Osteocyte (in vitro differentiated cells): Measurements from ENCODE around the gene HSPA1A. TPM values are rescaled to one million over a fixed set of nuclear protein-coding genes. Genes with fewer than 3 reads are reported as not detected.

ENCODE experiments used
- DNase-seq: peaks from one replicate; pipeline ENCODE4 v3.0.0; 2021; ENCODE audit warnings: mixed read lengths; ENCODE audit not compliant: unreplicated experiment; ENCODE audit errors: extremely low spot score
- H3K27ac Mint-ChIP-seq: one replicate; pipeline ENCODE4 v1.8.0; 2021; ENCODE audit warnings: mild to moderate bottlenecking, mixed read lengths; ENCODE audit not compliant: unreplicated experiment
- H3K27me3 Mint-ChIP-seq: one replicate; pipeline ENCODE4 v1.8.0; 2021; ENCODE audit warnings: mixed read lengths; ENCODE audit not compliant: unreplicated experiment
- H3K36me3 Mint-ChIP-seq: one replicate; pipeline ENCODE4 v1.8.0; 2021; ENCODE audit warnings: mixed read lengths; ENCODE audit not compliant: unreplicated experiment
- H3K4me1 Mint-ChIP-seq: one replicate; pipeline ENCODE4 v1.8.0; 2021; ENCODE audit warnings: mixed read lengths; ENCODE audit not compliant: unreplicated experiment
- H3K4me3 Mint-ChIP-seq: one replicate; pipeline ENCODE4 v1.8.0; 2021; ENCODE audit warnings: mild to moderate bottlenecking, moderate library complexity, mixed read lengths; ENCODE audit not compliant: unreplicated experiment
- H3K9me3 Mint-ChIP-seq: one replicate; pipeline ENCODE4 v1.8.0; 2021; ENCODE audit warnings: mixed read lengths; ENCODE audit not compliant: unreplicated experiment
- CTCF ChIP-seq: fragments of 200-600 bp; sonication (generic); IDR thresholded peaks from 2 replicates; pipeline ENCODE4 v1.5.0; 2021; ENCODE audit warnings: antibody characterized with exemption, mild to moderate bottlenecking, moderate library complexity
- total RNA-seq: library from RNA; stranded (reverse); gene quantifications from 2 replicates; pipeline ENCODE4 v1.2.1, GENCODE V29; 2021

HSPA1A gene
- total RNA-seq, 1 donor from 2014 or later = 24.8 TPM

DNA sequence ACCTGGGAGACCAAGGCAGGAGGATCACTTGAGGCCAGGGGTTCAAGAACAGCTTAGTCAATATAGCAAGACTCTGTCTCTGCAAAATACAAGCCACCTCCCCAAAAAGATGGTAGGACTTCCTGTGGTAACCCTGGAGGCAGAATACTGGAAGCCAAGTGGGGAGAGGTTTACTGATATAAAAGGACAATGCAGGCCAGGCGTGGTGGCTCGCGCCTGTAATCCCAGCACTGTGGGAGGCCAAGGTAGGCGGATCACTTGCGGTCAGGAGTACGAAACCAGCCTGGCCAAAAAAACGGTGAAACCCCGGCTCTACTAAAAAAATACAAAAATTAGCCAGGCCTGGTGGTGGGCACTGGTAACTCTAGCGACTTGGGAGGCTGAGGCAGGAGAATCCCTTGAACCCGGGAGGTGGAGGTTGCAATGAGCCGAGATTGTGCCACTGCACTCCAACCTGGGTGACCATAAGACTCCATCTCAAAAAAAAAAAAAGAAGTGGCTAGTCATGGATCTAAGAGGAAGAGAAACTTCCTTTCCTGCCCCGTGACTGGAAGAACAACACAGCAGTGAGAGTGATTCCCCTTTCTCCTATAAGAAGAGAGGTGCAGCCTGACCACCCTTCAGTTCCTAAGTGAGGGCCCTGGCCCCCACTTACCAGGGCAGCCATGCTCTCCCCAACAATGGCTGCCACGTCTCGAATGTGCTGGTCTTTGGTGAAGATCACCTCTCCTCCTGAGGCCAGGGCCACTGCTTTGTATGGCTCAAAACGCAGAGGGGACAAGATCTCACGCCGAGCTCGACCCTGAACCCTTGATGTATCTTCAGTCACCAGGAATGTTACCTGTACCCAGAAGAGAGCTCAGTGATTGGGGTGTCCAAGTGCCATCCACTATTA lies 46.7 kb upstream of the HSPA1A start:
- DNase-seq = no peak
- no peak overlapping the region for H3K27ac Mint-ChIP-seq
- H3K36me3 Mint-ChIP-seq = no peaks in the 10 kb centered on the region
- H3K27me3 Mint-ChIP-seq = no peaks in the 10 kb centered on the region
- no peak overlapping the region for H3K4me3 Mint-ChIP-seq
- H3K9me3 Mint-ChIP-seq = no peaks in the 10 kb centered on the region
- H3K4me1 Mint-ChIP-seq = peaks cover 2% of the 10 kb centered on the region
- no peak for TF ChIP-seq CTCF

- H3K36me3 Mint-ChIP-seq = no peaks in the 10 kb centered on the region
- H3K4me3 Mint-ChIP-seq = no peak overlapping the region
- H3K4me1 Mint-ChIP-seq = no peaks in the 10 kb centered on the region
- peak; percentile 66 for TF ChIP-seq CTCF
- no peaks in the 10 kb centered on the region for H3K27me3 Mint-ChIP-seq
- H3K27ac Mint-ChIP-seq = no peak overlapping the region
- no peak for DNase-seq
- H3K9me3 Mint-ChIP-seq = no peaks in the 10 kb centered on the region
These were observed 45.5 kb upstream of the HSPA1A start for GRCh38 chr6:31769684-31770371.

DNA sequence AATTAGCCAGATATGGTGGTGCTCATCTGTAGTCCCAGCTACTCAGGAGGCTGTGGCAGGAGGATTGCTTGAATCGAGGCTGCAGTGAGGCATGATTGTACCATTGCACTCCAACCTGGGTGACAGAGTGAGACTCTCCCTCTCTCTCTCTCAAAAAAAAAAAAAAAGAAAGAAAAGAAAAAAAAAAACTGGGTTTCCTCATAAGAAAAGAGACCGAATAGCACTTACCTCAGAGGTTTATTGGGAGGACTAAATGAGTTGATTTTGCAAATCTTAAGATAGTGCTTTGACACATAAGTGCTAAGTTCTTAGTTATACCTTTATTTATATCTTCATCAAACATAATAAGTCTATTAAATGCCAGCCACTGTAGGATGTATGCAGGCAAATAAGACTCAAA lies 44.5 kb upstream of the HSPA1A start:
- no peak for DNase-seq
- H3K4me3 Mint-ChIP-seq = no peak overlapping the region
- no peak for TF ChIP-seq CTCF
- H3K36me3 Mint-ChIP-seq = no peaks in the 10 kb centered on the region
- H3K4me1 Mint-ChIP-seq = no peaks in the 10 kb centered on the region
- no peaks in the 10 kb centered on the region for H3K27me3 Mint-ChIP-seq
- H3K27ac Mint-ChIP-seq = no peak overlapping the region
- no peaks in the 10 kb centered on the region for H3K9me3 Mint-ChIP-seq

DNA sequence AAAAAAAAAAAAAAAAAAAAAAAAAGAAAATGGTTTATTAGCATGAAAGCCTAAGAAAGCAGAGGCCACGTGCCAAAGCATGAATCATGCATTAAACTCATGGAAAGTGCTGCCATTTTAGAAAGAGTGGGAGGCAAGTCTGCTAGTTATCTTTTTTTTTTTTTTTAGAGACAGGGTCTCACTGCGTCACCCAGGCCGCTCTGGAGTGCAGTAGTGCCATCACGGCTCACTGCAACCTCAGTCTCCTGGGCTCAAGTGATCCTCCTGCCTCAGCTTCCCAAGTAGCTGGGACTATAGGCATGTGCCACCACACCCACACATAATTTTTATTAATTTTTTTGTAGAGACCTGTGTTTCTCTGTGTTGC lies 43.4 kb upstream of the HSPA1A start:
- H3K4me3 Mint-ChIP-seq = no peak overlapping the region
- H3K27me3 Mint-ChIP-seq = no peaks in the 10 kb centered on the region
- H3K27ac Mint-ChIP-seq = no peak overlapping the region
- TF ChIP-seq CTCF = no peak
- no peaks in the 10 kb centered on the region for H3K36me3 Mint-ChIP-seq
- H3K9me3 Mint-ChIP-seq = no peaks in the 10 kb centered on the region
- DNase-seq = no peak
- H3K4me1 Mint-ChIP-seq = peaks cover under 1% of the 10 kb centered on the region

- Mint-ChIP-seq H3K27ac (no peak overlapping the region), H3K4me1 (peaks cover 9% of the 10 kb centered on the region), H3K27me3 (no peaks in the 10 kb centered on the region), H3K4me3 (no peak overlapping the region), H3K9me3 (no peaks in the 10 kb centered on the region), H3K36me3 (no peaks in the 10 kb centered on the region)
- DNase-seq = no peak
- no peak for TF ChIP-seq CTCF
These were observed 40.2 kb upstream of the HSPA1A start for GRCh38 chr6:31775184-31775583.
